Kidney (tissue), 14 donors: ENCODE measurements around the gene DCST1. TPM values are rescaled to one million over a fixed set of nuclear protein-coding genes. Genes with fewer than 3 reads are reported as not detected.

Source experiments
- DNase-seq, 5 donors: peaks; one replicate each; pipeline ENCODE4 v3.0.0-alpha.2; 2013 to 2020
- FAIRE-seq: peaks from 2 replicates; lab custom pipeline; 2012; peaks lifted over from hg19 to GRCh38; lab: Jason Lieb, UNC
- H3K27ac ChIP-seq, 2 donors: one replicate each; pipeline ENCODE4 v1.7.0; 2013; ENCODE audit warnings: low read depth in 2 of 2, low read length in 2 of 2, inconsistent platforms in 1 of 2
- H3K27me3 ChIP-seq: one replicate; pipeline ENCODE4 v1.7.1; 2013; ENCODE audit warnings: low read length, inconsistent platforms; ENCODE audit not compliant: control insufficient read depth, insufficient read depth
- H3K36me3 ChIP-seq, 3 donors: one replicate each; pipeline versions ENCODE4 v1.7.0 to v1.7.1; 2013; ENCODE audit warnings: low read length in 3 of 3, control low read depth in 1 of 3, inconsistent platforms in 1 of 3; ENCODE audit not compliant: insufficient read depth in 3 of 3, control insufficient read depth in 2 of 3
- H3K4me1 ChIP-seq, 3 donors: one replicate each; pipeline versions ENCODE4 v1.7.0 to v1.7.1; 2013; ENCODE audit warnings: low read length in 3 of 3, inconsistent platforms in 1 of 3, low read depth in 1 of 3; ENCODE audit not compliant: control insufficient read depth in 2 of 3, insufficient read depth in 2 of 3
- H3K4me3 ChIP-seq, 3 donors: one replicate each; pipeline versions ENCODE4 v1.7.0 to v1.8.1; 2013; ENCODE audit warnings: low read length in 3 of 3, control low read depth in 1 of 3, inconsistent platforms in 1 of 3
- H3K9ac ChIP-seq, 3 donors: one replicate each; pipeline versions ENCODE4 v1.7.0 to v1.7.1; 2013; ENCODE audit warnings: low read length in 3 of 3, control low read depth in 1 of 3, inconsistent platforms in 1 of 3
- H3K9me3 ChIP-seq, 3 donors: one replicate each; pipeline versions ENCODE4 v1.7.0 to v1.7.1; 2013; ENCODE audit warnings: low read length in 3 of 3, control low read depth in 1 of 3, inconsistent platforms in 1 of 3; ENCODE audit not compliant: control insufficient read depth in 2 of 3, insufficient read depth in 1 of 3
- CTCF ChIP-seq: IDR thresholded peaks from 3 replicates; pipeline ENCODE4 v1.5.1; 2012; ENCODE audit warnings: mild to moderate bottlenecking, moderate library complexity, borderline replicate concordance; ENCODE audit not compliant: insufficient read depth; ENCODE audit errors: extremely low read depth
- intact Hi-C: fragments of 100-400 bp; cut with DNase I; formaldehyde crosslinking; loops from one replicate; pipeline ENCODE4 v1.11.1; 2022
- polyA plus RNA-seq: library from polyadenylated mRNA; stranded (reverse); fragments of 350-450 nt; fragmentation: Illumina TruSeq; extraction: RNeasy Lipid Tissue Mini Kit (QIAGEN cat#74804); gene quantifications from one replicate; pipeline ENCODE4 v1.2.3, GENCODE V29; 2014; ENCODE audit warnings: low read depth, low replicate concordance; ENCODE audit not compliant: insufficient read depth
- total RNA-seq: library from RNA; stranded (reverse); fragmentation: NEBNext Ultra II Directional; extraction: Animal tissue kit (Norgen Biotek cat#: 25700); gene quantifications from one replicate; pipeline ENCODE4 v1.2.1, GENCODE V29; 2021
- donor health status: control.
- donor health status: control.
- donor health status: control.
- donor health status: control.
- donor health status: control.
- donor health status: DM: yes; HTN: yes; CAD: no.
- donor health status: Normal renal cell carcinoma (clear cell type).

The DCST1 gene
- total and polyA plus RNA-seq, 2 donors from 2014 or later = not detected

- Histone ChIP-seq H3K27ac (no peak overlapping the region), H3K4me1 (peaks cover 0 to 6% (median 4%) of the 10 kb centered on the region in 3 donors), H3K36me3 (no peaks in the 10 kb centered on the region), H3K4me3 (no peak overlapping the region), H3K9ac (no peak overlapping the region), H3K27me3 (no peaks in the 10 kb centered on the region), H3K9me3 (no peaks in the 10 kb centered on the region)
- DNase-seq (peak in 4 of 5 donors; percentile 60 to 90 (median 70)), FAIRE-seq (no peak)
- intact Hi-C loops = no loop called here
- peak; percentile 79 for TF ChIP-seq CTCF
These were observed 11.4 kb downstream of the DCST1 start for GRCh38 chr1:155044812-155045657.

- no peaks in the 10 kb centered on the region for H3K9me3 ChIP-seq
- intact Hi-C loops = no loop called here
- no peak for TF ChIP-seq CTCF
- no peak overlapping the region for H3K27ac ChIP-seq
- no peaks in the 10 kb centered on the region for H3K36me3 ChIP-seq
- no peak overlapping the region for H3K9ac ChIP-seq
- no peak overlapping the region for H3K4me3 ChIP-seq
- FAIRE-seq (no peak), DNase-seq (peak in 1 of 5 donors; percentile 25)
- peaks cover 0 to 16% (median 13%) of the 10 kb centered on the region in 3 donors for H3K4me1 ChIP-seq
- no peaks in the 10 kb centered on the region for H3K27me3 ChIP-seq
These were observed 15.1 kb downstream of the DCST1 start for GRCh38 chr1:155048449-155049334.

- FAIRE-seq (no peak), DNase-seq (peak in 2 of 5 donors; percentile 11 to 35)
- peak overlapping the region in 2 of 3 donors; percentile 73 to 74 for H3K4me3 ChIP-seq
- peak overlapping the region in 2 of 3 donors; percentile 15 to 31 for H3K9ac ChIP-seq
- peaks cover 0 to 16% (median 13%) of the 10 kb centered on the region in 3 donors for H3K4me1 ChIP-seq
- H3K27ac ChIP-seq = peak overlapping the region; percentile 78 to 82
- no peaks in the 10 kb centered on the region for H3K9me3 ChIP-seq
- TF ChIP-seq CTCF = no peak
- intact Hi-C loops = no loop called here
- H3K27me3 ChIP-seq = no peaks in the 10 kb centered on the region
- no peaks in the 10 kb centered on the region for H3K36me3 ChIP-seq
These were observed 16.3 kb downstream of the DCST1 start for GRCh38 chr1:155049651-155050559.
